ENCODE data around the gene NCOA5.

NCOA5 gene

DNA sequence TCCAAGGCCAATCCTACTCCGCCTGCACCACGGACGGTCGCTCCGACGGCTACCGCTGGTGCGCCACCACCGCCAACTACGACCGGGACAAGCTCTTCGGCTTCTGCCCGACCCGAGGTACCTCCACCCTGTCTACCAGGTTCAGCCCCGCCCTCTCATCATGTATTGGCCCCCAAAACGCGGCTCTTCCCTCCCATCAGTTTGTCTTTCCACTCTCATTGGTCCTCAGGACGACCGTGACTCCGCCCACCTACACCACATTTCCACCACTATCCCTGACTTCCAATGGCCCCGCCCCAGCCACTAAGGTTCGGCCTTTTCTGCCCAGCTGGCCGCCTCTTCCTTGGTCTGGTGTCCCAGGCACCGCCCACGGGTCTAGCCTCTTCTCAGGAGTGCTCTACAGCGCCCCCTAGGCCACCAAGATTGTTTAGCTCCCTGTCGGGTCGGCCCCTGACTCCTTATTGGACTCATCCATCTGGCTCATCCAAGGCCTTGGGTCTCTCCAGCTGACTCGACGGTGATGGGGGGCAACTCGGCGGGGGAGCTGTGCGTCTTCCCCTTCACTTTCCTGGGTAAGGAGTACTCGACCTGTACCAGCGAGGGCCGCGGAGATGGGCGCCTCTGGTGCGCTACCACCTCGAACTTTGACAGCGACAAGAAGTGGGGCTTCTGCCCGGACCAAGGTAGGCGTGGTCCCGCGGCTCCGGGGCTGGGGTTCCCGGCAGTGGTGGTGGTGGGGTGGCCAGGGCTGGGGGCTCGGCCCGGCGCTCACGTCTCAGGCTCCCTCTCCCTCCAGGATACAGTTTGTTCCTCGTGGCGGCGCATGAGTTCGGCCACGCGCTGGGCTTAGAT is 77.9 kb downstream of the NCOA5 start:
- DNase-seq: no peak
